Stimulated activated naive CD8-positive, alpha-beta T cell treated with anti-CD3 and anti-CD28 coated beads, Interleukin-15, Interleukin-2, amounts not matched to agents 100 U/mL and 50 U/mL, for 24 hours (primary cell): ENCODE measurements around the gene WNT7B.

Experiments used
- ATAC-seq: fragments of 150-1000 bp; cut with Tn5 transposase; one replicate; pipeline ENCODE4 v1.10.0; 2021
- DNase-seq: peaks from one replicate; pipeline ENCODE4 v3.0.0; 2021

Gene WNT7B

GRCh38 chr22:45995405-45996101 is 18.6 kb upstream of the WNT7B start:
- no peak for ATAC-seq
- DNase-seq, result no peak

GRCh38 chr22:45994491-45995404 is 17.8 kb upstream of the WNT7B start:
- DNase-seq, result peak; percentile 90
- ATAC-seq, result peak; percentile 57

GRCh38 chr22:45993841-45994240 is 16.9 kb upstream of the WNT7B start:
- DNase-seq (no peak), ATAC-seq (no peak)

GRCh38 chr22:45993143-45993692 is 16.3 kb upstream of the WNT7B start:
- no peak for ATAC-seq
- DNase-seq, result no peak

GRCh38 chr22:45992737-45993136 is 15.8 kb upstream of the WNT7B start:
- no peak for DNase-seq
- no peak for ATAC-seq

- no peak for DNase-seq
- ATAC-seq, result no peak
Observed at GRCh38 chr22:45991098-45991497, 14.1 kb upstream of the WNT7B start.

- ATAC-seq, result no peak
- DNase-seq, result no peak
Observed at GRCh38 chr22:45987136-45987861, 10.3 kb upstream of the WNT7B start.

- ATAC-seq (no peak), DNase-seq (no peak)
Observed at GRCh38 chr22:45984316-45984916, 7.5 kb upstream of the WNT7B start.

- DNase-seq (no peak), ATAC-seq (no peak)
Observed at GRCh38 chr22:45983797-45984196, 6.8 kb upstream of the WNT7B start.

- DNase-seq (no peak), ATAC-seq (no peak)
Observed at GRCh38 chr22:45980761-45981160, 3.8 kb upstream of the WNT7B start.

GRCh38 chr22:45980268-45980570 is 3.3 kb upstream of the WNT7B start:
- no peak for DNase-seq
- ATAC-seq, result no peak

- no peak for ATAC-seq
- no peak for DNase-seq
Observed at GRCh38 chr22:45978275-45978713, 1.3 kb upstream of the WNT7B start.

- ATAC-seq (no peak), DNase-seq (no peak)
Observed at GRCh38 chr22:45977551-45978274, 751 bp upstream of the WNT7B start.

GRCh38 chr22:45976254-45977002 is 534 bp downstream of the WNT7B start:
- no peak for DNase-seq

GRCh38 chr22:45975164-45976161 is 1.5 kb downstream of the WNT7B start:
- DNase-seq (no peak), ATAC-seq (no peak)

More at GRCh38 chr22:45976254-45977002, 534 bp downstream of the WNT7B start:
- no peak for ATAC-seq

GRCh38 chr22:45974498-45974897 is 2.5 kb downstream of the WNT7B start:
- DNase-seq (no peak), ATAC-seq (no peak)

- ATAC-seq (no peak), DNase-seq (no peak)
Observed at GRCh38 chr22:45972889-45973253, 4.1 kb downstream of the WNT7B start.

GRCh38 chr22:45972091-45972888 is 4.7 kb downstream of the WNT7B start:
- DNase-seq, result no peak
- no peak for ATAC-seq
